ENCODE data around the gene GFM2.
A peak's percentile ranks its signal among the peaks of the same experiment; 100 is the strongest.
"Not testable (repeated sequence)": the region's sequence is repeated elsewhere in the genome, so short reads cannot be mapped to it uniquely, and the experiment has no call there.

The GFM2 gene, protein sequence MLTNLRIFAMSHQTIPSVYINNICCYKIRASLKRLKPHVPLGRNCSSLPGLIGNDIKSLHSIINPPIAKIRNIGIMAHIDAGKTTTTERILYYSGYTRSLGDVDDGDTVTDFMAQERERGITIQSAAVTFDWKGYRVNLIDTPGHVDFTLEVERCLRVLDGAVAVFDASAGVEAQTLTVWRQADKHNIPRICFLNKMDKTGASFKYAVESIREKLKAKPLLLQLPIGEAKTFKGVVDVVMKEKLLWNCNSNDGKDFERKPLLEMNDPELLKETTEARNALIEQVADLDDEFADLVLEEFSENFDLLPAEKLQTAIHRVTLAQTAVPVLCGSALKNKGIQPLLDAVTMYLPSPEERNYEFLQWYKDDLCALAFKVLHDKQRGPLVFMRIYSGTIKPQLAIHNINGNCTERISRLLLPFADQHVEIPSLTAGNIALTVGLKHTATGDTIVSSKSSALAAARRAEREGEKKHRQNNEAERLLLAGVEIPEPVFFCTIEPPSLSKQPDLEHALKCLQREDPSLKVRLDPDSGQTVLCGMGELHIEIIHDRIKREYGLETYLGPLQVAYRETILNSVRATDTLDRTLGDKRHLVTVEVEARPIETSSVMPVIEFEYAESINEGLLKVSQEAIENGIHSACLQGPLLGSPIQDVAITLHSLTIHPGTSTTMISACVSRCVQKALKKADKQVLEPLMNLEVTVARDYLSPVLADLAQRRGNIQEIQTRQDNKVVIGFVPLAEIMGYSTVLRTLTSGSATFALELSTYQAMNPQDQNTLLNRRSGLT

DNA sequence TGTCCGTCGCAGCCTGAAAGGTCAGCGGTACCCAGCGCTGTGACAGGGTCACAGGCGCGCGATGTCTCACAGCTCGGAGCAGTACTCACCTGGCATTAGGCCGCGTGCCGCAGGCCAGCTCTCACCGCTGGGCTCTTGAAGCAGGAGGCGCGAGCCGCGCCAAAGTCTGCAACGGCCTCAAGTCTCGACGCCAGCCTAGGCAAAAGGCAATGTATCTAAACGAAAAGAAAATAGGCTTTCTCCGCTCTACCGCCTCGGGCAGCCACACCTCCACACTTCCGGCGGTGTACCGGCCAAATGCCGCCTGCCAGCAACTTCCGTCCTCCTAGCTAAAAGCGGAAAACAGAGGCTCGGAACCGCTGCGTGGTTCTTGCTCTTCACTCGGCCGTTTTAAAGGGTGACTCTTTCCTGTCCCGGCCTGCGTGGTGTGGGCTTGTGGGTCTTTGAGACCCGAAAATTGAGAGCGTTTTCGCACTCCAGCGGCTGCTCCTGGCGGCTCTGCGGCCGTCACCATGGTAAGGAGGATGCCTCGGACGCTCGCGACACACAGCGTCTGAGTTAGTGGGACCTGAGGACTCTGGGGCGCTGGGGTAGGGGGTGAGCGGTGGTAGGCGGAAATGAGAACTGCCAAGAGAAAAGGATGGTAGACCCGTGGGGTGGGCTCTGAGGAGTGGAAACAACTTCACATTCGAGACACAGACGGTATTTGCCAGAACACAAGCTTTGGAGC, at the start of gene GFM2, which contains the start of gene NSA2:
Gene GFM2 (minus strand): TSS at position 269 of the 730 bp plus-strand sequence. CDS start 3,375 bp downstream, outside the sequence.
Gene NSA2 (plus strand): TSS at position 401 of the 730 bp plus-strand sequence. CDS start 112 bp downstream, at position 513.
- ChIA-PET POLR2A (ENCODE audit: low non-redundant PET) (interaction anchor here (0.7 kb wide), 2 partner anchors 33 to 246 kb away, joined by 3 read pairs; no protein-coding TSS in a partner anchor), CTCF (interaction anchor here (0.6 to 2.0 kb wide), 7 partner anchors 13 to 701 kb away, joined by 3 to 7 read pairs (median 3); no protein-coding TSS in a partner anchor)
- H3K27ac ChIP-seq, result peak within 1 kb of the TSS; percentile 94
- TF ChIP-seq CTCF (conservative IDR thresholded peaks at IDR 0.05; ENCODE audit: low read depth), result no peak
- peak; percentile 82 for DNase-seq (ENCODE audit: low spot score)

DNA sequence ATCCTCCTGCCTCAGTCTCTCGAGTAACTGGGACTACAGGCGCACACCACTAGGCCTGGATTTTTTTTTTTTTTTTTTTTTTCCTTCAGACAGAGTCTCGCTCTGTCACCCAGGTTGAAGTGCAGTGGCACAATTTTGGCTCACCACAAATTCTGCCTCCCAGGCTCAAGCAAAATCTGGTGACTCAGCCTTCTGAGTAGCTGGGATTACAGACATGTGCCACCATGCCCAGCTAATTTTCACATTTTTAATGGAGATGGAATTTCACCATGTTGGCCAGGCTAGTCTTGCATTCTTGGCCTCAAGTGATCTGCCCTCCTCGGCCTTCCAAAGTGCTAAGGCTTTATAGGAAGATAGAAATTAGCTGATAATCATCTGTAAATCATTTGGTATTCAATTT, 44.0 kb upstream of the GFM2 start:
- TF ChIP-seq CTCF (conservative IDR thresholded peaks at IDR 0.05; ENCODE audit: low read depth), result no peak
- POLR2A ChIA-PET (ENCODE audit: low non-redundant PET), result no interaction called here
- CTCF ChIA-PET, result interaction anchor here (0.7 kb wide), 1 partner anchor 47 kb away, joined by 5 read pairs; no protein-coding TSS in a partner anchor
- peak overlapping the region; percentile 75 for H3K27ac ChIP-seq
- DNase-seq (ENCODE audit: low spot score), result peak; percentile 57

DNA sequence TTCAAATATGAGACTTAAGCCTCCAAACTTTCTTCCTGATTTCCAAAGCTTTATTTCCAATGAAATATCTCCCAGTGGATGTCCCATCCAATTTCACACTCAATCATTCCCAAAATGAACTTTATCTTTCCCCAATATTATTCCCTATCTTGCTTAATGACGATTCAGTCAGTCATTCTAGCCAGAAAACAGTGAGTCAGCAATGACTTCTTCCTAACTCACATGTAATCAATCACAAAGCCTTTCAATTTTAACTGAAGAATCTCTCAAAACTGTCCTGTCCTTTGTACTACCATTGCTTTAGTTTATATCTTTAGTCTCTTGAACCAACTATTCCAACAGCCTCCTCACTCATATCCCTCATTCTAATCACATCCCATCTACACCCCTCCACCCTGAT, 35.0 kb upstream of the GFM2 start:
- no peak overlapping the region for H3K27ac ChIP-seq
- DNase-seq (ENCODE audit: low spot score), result peak; percentile 57
- TF ChIP-seq CTCF (conservative IDR thresholded peaks at IDR 0.05; ENCODE audit: low read depth), result no peak
- ChIA-PET CTCF (interaction anchor here (0.6 kb wide), 1 partner anchor 41 kb away, joined by 3 read pairs; no protein-coding TSS in a partner anchor), POLR2A (ENCODE audit: low non-redundant PET) (no interaction called here)

GRCh38 chr5:74801197-74801596, 34.3 kb upstream of the GFM2 start:
- DNase-seq (ENCODE audit: low spot score), result no peak
- ChIA-PET POLR2A (ENCODE audit: low non-redundant PET) (no interaction called here), CTCF (no interaction called here)
- no peak for TF ChIP-seq CTCF (conservative IDR thresholded peaks at IDR 0.05; ENCODE audit: low read depth)
- no peak overlapping the region for H3K27ac ChIP-seq

DNA sequence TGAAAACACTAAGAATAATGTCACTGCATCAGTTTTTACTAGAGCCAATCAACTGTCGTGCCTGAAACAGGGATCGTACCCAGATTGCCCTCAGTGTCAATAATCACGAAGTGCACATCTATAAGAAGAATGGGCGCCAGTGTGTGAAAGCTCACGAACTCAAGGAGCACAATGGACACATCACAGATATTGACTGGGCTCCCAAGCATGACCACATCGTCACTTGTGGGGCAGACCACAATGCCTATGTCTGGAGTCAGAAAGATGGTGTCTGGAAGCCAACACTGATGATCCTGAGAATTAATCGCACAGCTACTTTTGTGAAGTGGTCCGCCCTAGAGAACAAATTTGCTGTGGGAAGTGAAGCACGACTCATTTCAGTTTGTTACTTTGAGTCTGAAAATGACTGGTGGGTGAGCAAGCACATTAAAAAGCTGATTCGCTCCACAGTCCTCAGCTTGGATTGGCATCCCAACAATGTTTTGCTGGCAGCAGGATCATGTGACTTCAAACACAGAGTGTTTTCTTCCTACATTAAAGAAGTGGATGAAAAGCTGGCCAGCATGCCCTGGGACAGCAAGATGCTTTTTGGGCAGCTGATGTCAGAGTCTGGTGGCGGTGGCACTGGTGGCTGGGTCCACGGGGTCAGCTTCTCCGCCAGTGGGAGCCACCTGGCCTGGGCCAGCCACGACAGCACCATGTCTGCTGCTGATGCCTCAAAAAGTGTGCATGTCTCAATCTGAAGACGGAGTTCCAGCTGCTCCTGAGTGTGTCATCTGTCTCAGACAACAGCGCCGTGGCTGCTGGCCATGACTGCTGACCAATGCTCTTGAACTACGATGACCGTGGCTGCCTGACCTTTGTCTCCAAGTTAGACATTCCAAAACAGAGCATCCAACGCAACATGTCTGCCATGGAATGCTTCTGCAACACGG, 32.3 kb upstream of the GFM2 start:
- H3K27ac ChIP-seq, result no peak overlapping the region
- CTCF ChIA-PET, result interaction anchor here (0.6 kb wide), 1 partner anchor 813 kb away, joined by 4 read pairs; no protein-coding TSS in a partner anchor
- DNase-seq (ENCODE audit: low spot score), result no peak
- TF ChIP-seq CTCF (conservative IDR thresholded peaks at IDR 0.05; ENCODE audit: low read depth), result no peak
- POLR2A ChIA-PET (ENCODE audit: low non-redundant PET), result interaction anchor here (0.6 kb wide), 1 partner anchor 32 kb away, joined by 3 read pairs; the partner anchor contains the start of genes GFM2 and NSA2

GRCh38 chr5:74791669-74792068, 24.8 kb upstream of the GFM2 start:
- POLR2A ChIA-PET (ENCODE audit: low non-redundant PET); H3K27ac ChIP-seq; DNase-seq (ENCODE audit: low spot score): not testable (repeated sequence)
- CTCF ChIA-PET, result interaction anchor here (0.6 kb wide), 1 partner anchor 17 kb away, joined by 3 read pairs; no protein-coding TSS in a partner anchor
